Measurements from ENCODE around the gene RINL.

Gene RINL

GRCh38 chr19:38852231-38853044 lies 25.6 kb downstream of the RINL start:
- no peak for DNase-seq (ENCODE audit: low spot score)
- peak overlapping the region; percentile 94 for H2AK5ac ChIP-seq (ENCODE audit: low read depth, low read length)
- peaks cover 14 to 15% of the 10 kb centered on the region in 2 donors for H3K4me1 ChIP-seq (ENCODE audit: control insufficient read depth in 2 of 2, insufficient read depth in 1 of 2, low read depth in 1 of 2, low read length in 2 of 2)

GRCh38 chr19:38851622-38852230 lies 26.3 kb downstream of the RINL start:
- peak overlapping the region; percentile 99 for H2AK5ac ChIP-seq (ENCODE audit: low read depth, low read length)
- H3K4me1 ChIP-seq (ENCODE audit: control insufficient read depth in 2 of 2, insufficient read depth in 1 of 2, low read depth in 1 of 2, low read length in 2 of 2), result peaks cover 14 to 15% of the 10 kb centered on the region in 2 donors
- peak overlapping the region; percentile 91 for H2BK15ac ChIP-seq (ENCODE audit: low read length)
- H3K9me3 ChIP-seq (replicated peaks in 1 of 2; ENCODE audit: control insufficient read depth in 2 of 2, insufficient read depth in 1 of 2, low read depth in 1 of 2, low read length in 2 of 2), result peaks cover 0 to 3% of the 10 kb centered on the region in 2 donors
- H2BK5ac ChIP-seq (ENCODE audit: low read length), result peak overlapping the region; percentile 96
- H3K27ac ChIP-seq (replicated peaks; ENCODE audit: low read length), result peak overlapping the region; percentile 87
- DNase-seq (ENCODE audit: low spot score), result peak; percentile 92
- peaks cover 10 to 23% of the 10 kb centered on the region in 2 donors for H3K36me3 ChIP-seq (replicated peaks in 1 of 2; ENCODE audit: control insufficient read depth in 2 of 2, insufficient read depth in 2 of 2, low read length in 2 of 2)
- no CpG with 5 or more reads among the region's 67 CpGs for WGBS, 2 donors (ENCODE audit: extremely low coverage in 2 of 2, insufficient read length in 2 of 2, insufficient replicate concordance in 1 of 2)
- no peak overlapping the region for H2BK12ac ChIP-seq (ENCODE audit: low read length)
- H3K18ac ChIP-seq (ENCODE audit: low read length), result peak overlapping the region; percentile 97
- H3K27me3 ChIP-seq (ENCODE audit: control insufficient read depth in 3 of 3, insufficient read depth in 3 of 3, low read depth in 1 of 3, low read length in 3 of 3), result no peaks in the 10 kb centered on the region
- no peak overlapping the region for H4K91ac ChIP-seq (ENCODE audit: low read depth, low read length, poor library complexity)
- no peak overlapping the region for H4K8ac ChIP-seq (ENCODE audit: low read depth, low read length)
- H3K23ac ChIP-seq (ENCODE audit: low read depth, low read length, poor library complexity), result peak overlapping the region; percentile 89
- H2BK120ac ChIP-seq (ENCODE audit: low read depth, low read length), result peak overlapping the region; percentile 81
- H3K9ac ChIP-seq (ENCODE audit: low read depth, low read length, poor library complexity), result peak overlapping the region; percentile 92
- peak overlapping the region; percentile 82 for H3K14ac ChIP-seq (ENCODE audit: low read length)
- H3K4me3 ChIP-seq (ENCODE audit: low read length in 2 of 2), result peak overlapping the region; percentile 79 to 86
- peak overlapping the region; percentile 77 for H2AFZ ChIP-seq (ENCODE audit: low read length)
- no peak overlapping the region for H3K4ac ChIP-seq (ENCODE audit: low read length)
- H3K79me1 ChIP-seq (ENCODE audit: low read depth, low read length), result peaks cover 4% of the 10 kb centered on the region
- H3K4me2 ChIP-seq (ENCODE audit: insufficient read depth, low read length, poor library complexity, severe bottlenecking), result peak overlapping the region; percentile 93

More at GRCh38 chr19:38852231-38853044, 25.6 kb downstream of the RINL start:
- Histone ChIP-seq H3K79me1 (ENCODE audit: low read depth, low read length) (peaks cover 2% of the 10 kb centered on the region), H3K4ac (ENCODE audit: low read length) (no peak overlapping the region), H2BK12ac (ENCODE audit: low read length) (peak overlapping the region; percentile 73), H2AFZ (ENCODE audit: low read length) (peak overlapping the region; percentile 77), H4K91ac (ENCODE audit: low read depth, low read length, poor library complexity) (peak overlapping the region; percentile 43), H2BK120ac (ENCODE audit: low read depth, low read length) (peak overlapping the region; percentile 81), H4K8ac (ENCODE audit: low read depth, low read length) (peak overlapping the region; percentile 48), H3K9ac (ENCODE audit: low read depth, low read length, poor library complexity) (peak overlapping the region; percentile 92), H3K4me3 (ENCODE audit: low read length in 2 of 2) (peak overlapping the region; percentile 79 to 86), H2BK15ac (ENCODE audit: low read length) (peak overlapping the region; percentile 91), H3K36me3 (replicated peaks in 1 of 2; ENCODE audit: control insufficient read depth in 2 of 2, insufficient read depth in 2 of 2, low read length in 2 of 2) (peaks cover 4 to 16% of the 10 kb centered on the region in 2 donors), H3K23ac (ENCODE audit: low read depth, low read length, poor library complexity) (peak overlapping the region; percentile 89), H3K9me3 (replicated peaks in 1 of 2; ENCODE audit: control insufficient read depth in 2 of 2, insufficient read depth in 1 of 2, low read depth in 1 of 2, low read length in 2 of 2) (peaks cover 0 to 6% of the 10 kb centered on the region in 2 donors), H3K14ac (ENCODE audit: low read length) (peak overlapping the region; percentile 82), H2BK5ac (ENCODE audit: low read length) (peak overlapping the region; percentile 95), H3K27ac (replicated peaks; ENCODE audit: low read length) (peak overlapping the region; percentile 87), H3K27me3 (ENCODE audit: control insufficient read depth in 3 of 3, insufficient read depth in 3 of 3, low read depth in 1 of 3, low read length in 3 of 3) (no peaks in the 10 kb centered on the region), H3K18ac (ENCODE audit: low read length) (peak overlapping the region; percentile 97), H3K4me2 (ENCODE audit: insufficient read depth, low read length, poor library complexity, severe bottlenecking) (peak overlapping the region; percentile 93)
- no CpG with 5 or more reads among the region's 52 CpGs for WGBS, 2 donors (ENCODE audit: extremely low coverage in 2 of 2, insufficient read length in 2 of 2, insufficient replicate concordance in 1 of 2)

- no peak overlapping the region for H4K91ac ChIP-seq (ENCODE audit: low read depth, low read length, poor library complexity)
- DNase-seq (ENCODE audit: low spot score), result peak; percentile 76
- H2BK120ac ChIP-seq (ENCODE audit: low read depth, low read length), result no peak overlapping the region
- peak overlapping the region; percentile 99 for H2AK5ac ChIP-seq (ENCODE audit: low read depth, low read length)
- peak overlapping the region; percentile 79 to 84 for H3K4me3 ChIP-seq (ENCODE audit: low read length in 2 of 2)
- H2BK12ac ChIP-seq (ENCODE audit: low read length), result peak overlapping the region; percentile 51
- H3K9me3 ChIP-seq (replicated peaks in 1 of 2; ENCODE audit: control insufficient read depth in 2 of 2, insufficient read depth in 1 of 2, low read depth in 1 of 2, low read length in 2 of 2), result no peaks in the 10 kb centered on the region
- H3K79me1 ChIP-seq (ENCODE audit: low read depth, low read length), result peaks cover 4% of the 10 kb centered on the region
- WGBS, 2 donors (ENCODE audit: extremely low coverage in 2 of 2, insufficient read length in 2 of 2, insufficient replicate concordance in 1 of 2), result no CpG with 5 or more reads among the region's 40 CpGs
- H2BK5ac ChIP-seq (ENCODE audit: low read length), result peak overlapping the region; percentile 96
- no peak overlapping the region for H3K14ac ChIP-seq (ENCODE audit: low read length)
- peak overlapping the region; percentile 84 for H3K18ac ChIP-seq (ENCODE audit: low read length)
- H4K8ac ChIP-seq (ENCODE audit: low read depth, low read length), result peak overlapping the region; percentile 52
- peak overlapping the region; percentile 63 for H2AFZ ChIP-seq (ENCODE audit: low read length)
- no peak overlapping the region for H3K4ac ChIP-seq (ENCODE audit: low read length)
- peak overlapping the region; percentile 89 for H3K23ac ChIP-seq (ENCODE audit: low read depth, low read length, poor library complexity)
- H3K27ac ChIP-seq (replicated peaks; ENCODE audit: low read length), result peak overlapping the region; percentile 87
- H3K9ac ChIP-seq (ENCODE audit: low read depth, low read length, poor library complexity), result peak overlapping the region; percentile 79
- H3K4me2 ChIP-seq (ENCODE audit: insufficient read depth, low read length, poor library complexity, severe bottlenecking), result peak overlapping the region; percentile 57
- H3K36me3 ChIP-seq (replicated peaks in 1 of 2; ENCODE audit: control insufficient read depth in 2 of 2, insufficient read depth in 2 of 2, low read length in 2 of 2), result peaks cover 13 to 29% of the 10 kb centered on the region in 2 donors
- H3K27me3 ChIP-seq (ENCODE audit: control insufficient read depth in 3 of 3, insufficient read depth in 3 of 3, low read depth in 1 of 3, low read length in 3 of 3), result no peaks in the 10 kb centered on the region
- peak overlapping the region; percentile 89 for H2BK15ac ChIP-seq (ENCODE audit: low read length)
- H3K4me1 ChIP-seq (ENCODE audit: control insufficient read depth in 2 of 2, insufficient read depth in 1 of 2, low read depth in 1 of 2, low read length in 2 of 2), result peaks cover 15 to 16% of the 10 kb centered on the region in 2 donors
Measured at GRCh38 chr19:38850976-38851621, 27.0 kb downstream of the RINL start.

Measured in neuronal stem cell (in vitro differentiated cells).